Endodermal cell (in vitro differentiated cells): ENCODE results near the gene PLAGL2. TPM values are rescaled to one million over a fixed set of nuclear protein-coding genes. Genes with fewer than 3 reads are reported as not detected.
A peak's percentile ranks its signal among the peaks of the same experiment; 100 is the strongest.
"Not testable (repeated sequence)": the region's sequence is repeated elsewhere in the genome, so short reads cannot be mapped to it uniquely, and the experiment has no call there.

ENCODE experiments used
- DNase-seq: peaks from one replicate; pipeline ENCODE4 v3.0.0-alpha.2; 2017
- H3K27ac ChIP-seq: 2 replicates; pipeline ENCODE4 v1.5.1; 2013; ENCODE audit warnings: mild to moderate bottlenecking, low read depth, low read length, moderate library complexity
- H3K27me3 ChIP-seq: 2 replicates; pipeline ENCODE4 v1.6.1; 2013; ENCODE audit warnings: mild to moderate bottlenecking, low read length, moderate library complexity; ENCODE audit not compliant: insufficient read depth, control insufficient read depth, poor library complexity, severe bottlenecking
- H3K36me3 ChIP-seq: 2 replicates; pipeline ENCODE4 v1.7.0; 2013; ENCODE audit warnings: mild to moderate bottlenecking, low read length, moderate library complexity; ENCODE audit not compliant: control insufficient read depth, insufficient read depth
- H3K4me1 ChIP-seq: one replicate; pipeline ENCODE4 v1.7.0; 2013; ENCODE audit warnings: low read length; ENCODE audit not compliant: control insufficient read depth, insufficient read depth
- H3K4me3 ChIP-seq: 2 replicates; pipeline ENCODE4 v1.5.1; 2013; ENCODE audit warnings: mild to moderate bottlenecking, low read length, moderate library complexity
- H3K9ac ChIP-seq: 2 replicates; pipeline ENCODE4 v1.6.1; 2013; ENCODE audit warnings: mild to moderate bottlenecking, low read length, moderate library complexity; ENCODE audit not compliant: poor library complexity, severe bottlenecking; ENCODE audit errors: extremely low read depth
- H3K9me3 ChIP-seq: 2 replicates; pipeline ENCODE4 v1.6.1; 2013; ENCODE audit warnings: mild to moderate bottlenecking, low read length, moderate library complexity; ENCODE audit not compliant: control insufficient read depth
- H3K27ac Mint-ChIP-seq: 2 replicates; pipeline ENCODE4 v1.8.0; 2020; ENCODE audit warnings: mixed read lengths
- H3K27me3 Mint-ChIP-seq: 2 replicates; pipeline ENCODE4 v1.8.0; 2021; ENCODE audit warnings: mild to moderate bottlenecking, mixed read lengths; ENCODE audit not compliant: insufficient read depth
- H3K36me3 Mint-ChIP-seq: 2 replicates; pipeline ENCODE4 v1.8.0; 2020; ENCODE audit warnings: low read depth, mixed read lengths
- H3K4me1 Mint-ChIP-seq: 2 replicates; pipeline ENCODE4 v1.8.0; 2020; ENCODE audit warnings: mixed read lengths
- H3K4me3 Mint-ChIP-seq: 2 replicates; pipeline ENCODE4 v1.8.0; 2020; ENCODE audit warnings: mild to moderate bottlenecking, moderate library complexity, mixed read lengths
- H3K9me3 Mint-ChIP-seq: 2 replicates; pipeline ENCODE4 v1.8.0; 2020; ENCODE audit warnings: mild to moderate bottlenecking, mixed read lengths
- WGBS, 2 experiments: methylation state at CpG; one replicate each; pipeline versions ENCODE4 v1.1.5 to v1.1.7; 2013; ENCODE audit warnings: missing lambda C conversion rate in 2 of 2, mixed read lengths in 1 of 2; ENCODE audit not compliant: insufficient coverage in 1 of 2, insufficient read length in 1 of 2; 5-methylcytosine and 5-hydroxymethylcytosine counted together
- total RNA-seq, 2 donors: library from RNA; stranded (reverse); fragmentation: NEBNext Ultra II Directional in 1 of 2; extraction: Animal tissue kit (Norgen Biotek cat#: 25700) in 1 of 2; gene quantifications; 2 replicates in 1 of 2; 3 replicates in 1 of 2; pipeline ENCODE4 v1.2.1, GENCODE V29; 2021
- TF ChIP-seq, protein P1 (sequence below): fragments of 200-600 bp; sonication (generic); conservative IDR thresholded peaks from 2 replicates; pipeline ENCODE4 v1.5.0; 2021; ENCODE audit warnings: antibody characterized with exemption, mild to moderate bottlenecking

PLAGL2 gene
- total RNA-seq, 2 donors from 2014 or later, result 25.5 to 34.5 TPM

GRCh38 chr20:32181606-32182005 is 25.9 kb downstream of the PLAGL2 start:
- WGBS, 2 experiments, result 100% methylated on average over 2 of the region's 2 CpGs
- Mint-ChIP-seq H3K36me3 (peaks cover 8% of the 10 kb centered on the region), H3K4me1 (no peaks in the 10 kb centered on the region), H3K9me3 (peaks cover 7% of the 10 kb centered on the region), H3K4me3 (no peak overlapping the region), H3K27me3 (peaks cover 2% of the 10 kb centered on the region), H3K27ac (no peak overlapping the region)
- H3K4me3 ChIP-seq, result no peak overlapping the region
- H3K36me3 ChIP-seq, result no peaks in the 10 kb centered on the region
- no peaks in the 10 kb centered on the region for H3K4me1 ChIP-seq
- H3K9me3 ChIP-seq, result no peaks in the 10 kb centered on the region
- no peaks in the 10 kb centered on the region for H3K27me3 ChIP-seq
- TF ChIP-seq, protein P1, sequence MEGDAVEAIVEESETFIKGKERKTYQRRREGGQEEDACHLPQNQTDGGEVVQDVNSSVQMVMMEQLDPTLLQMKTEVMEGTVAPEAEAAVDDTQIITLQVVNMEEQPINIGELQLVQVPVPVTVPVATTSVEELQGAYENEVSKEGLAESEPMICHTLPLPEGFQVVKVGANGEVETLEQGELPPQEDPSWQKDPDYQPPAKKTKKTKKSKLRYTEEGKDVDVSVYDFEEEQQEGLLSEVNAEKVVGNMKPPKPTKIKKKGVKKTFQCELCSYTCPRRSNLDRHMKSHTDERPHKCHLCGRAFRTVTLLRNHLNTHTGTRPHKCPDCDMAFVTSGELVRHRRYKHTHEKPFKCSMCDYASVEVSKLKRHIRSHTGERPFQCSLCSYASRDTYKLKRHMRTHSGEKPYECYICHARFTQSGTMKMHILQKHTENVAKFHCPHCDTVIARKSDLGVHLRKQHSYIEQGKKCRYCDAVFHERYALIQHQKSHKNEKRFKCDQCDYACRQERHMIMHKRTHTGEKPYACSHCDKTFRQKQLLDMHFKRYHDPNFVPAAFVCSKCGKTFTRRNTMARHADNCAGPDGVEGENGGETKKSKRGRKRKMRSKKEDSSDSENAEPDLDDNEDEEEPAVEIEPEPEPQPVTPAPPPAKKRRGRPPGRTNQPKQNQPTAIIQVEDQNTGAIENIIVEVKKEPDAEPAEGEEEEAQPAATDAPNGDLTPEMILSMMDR, result no peak
- H3K27ac ChIP-seq, result no peak overlapping the region
- DNase-seq, result no peak
- no peak overlapping the region for H3K9ac ChIP-seq

DNA sequence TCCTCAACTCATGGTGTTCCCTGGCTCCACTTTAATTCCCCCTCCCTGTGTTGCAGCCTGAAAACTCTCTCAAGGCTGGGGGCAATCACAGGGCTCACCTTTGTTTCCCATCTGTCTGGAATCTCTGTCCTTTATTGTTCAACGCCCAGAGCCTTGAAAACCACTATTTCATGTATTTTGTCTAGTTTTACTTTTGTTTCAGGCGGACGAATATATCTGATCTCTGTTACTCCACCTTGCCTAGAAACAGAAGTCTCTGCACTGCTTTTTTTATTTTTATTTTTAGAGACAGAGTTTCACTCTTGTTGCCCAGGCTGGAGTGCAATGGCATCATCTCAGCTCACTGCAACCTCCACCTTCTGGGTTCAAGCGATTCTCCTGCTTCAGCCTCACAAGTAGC is 27.6 kb downstream of the PLAGL2 start:
- no peak overlapping the region for H3K4me3 Mint-ChIP-seq
- Histone ChIP-seq H3K36me3 (no peaks in the 10 kb centered on the region), H3K27ac (no peak overlapping the region), H3K9me3 (no peaks in the 10 kb centered on the region), H3K27me3 (no peaks in the 10 kb centered on the region), H3K4me1 (no peaks in the 10 kb centered on the region), H3K9ac (no peak overlapping the region), H3K4me3 (no peak overlapping the region)
- 92 to 93% methylated on average over 4 of the region's 4 CpGs for WGBS, 2 experiments
- peaks cover 10% of the 10 kb centered on the region for H3K9me3 Mint-ChIP-seq
- no peak overlapping the region for H3K27ac Mint-ChIP-seq
- TF ChIP-seq, protein P1, result no peak
- DNase-seq, result peak; percentile 20
- peaks cover 2% of the 10 kb centered on the region for H3K27me3 Mint-ChIP-seq
- H3K4me1 Mint-ChIP-seq, result no peaks in the 10 kb centered on the region
- peaks cover 6% of the 10 kb centered on the region for H3K36me3 Mint-ChIP-seq

- H3K9me3 ChIP-seq, result no peaks in the 10 kb centered on the region
- H3K9ac ChIP-seq, result no peak overlapping the region
- no peak overlapping the region for H3K27ac ChIP-seq
- no peaks in the 10 kb centered on the region for H3K36me3 ChIP-seq
- H3K4me3 ChIP-seq, result no peak overlapping the region
- no peaks in the 10 kb centered on the region for H3K27me3 ChIP-seq
- Mint-ChIP-seq H3K4me1 (no peaks in the 10 kb centered on the region), H3K36me3 (peaks cover 6% of the 10 kb centered on the region), H3K27me3 (peaks cover 2% of the 10 kb centered on the region), H3K9me3 (peaks cover 14% of the 10 kb centered on the region), H3K27ac (no peak overlapping the region), H3K4me3 (no peak overlapping the region)
- TF ChIP-seq, protein P1, result no peak
- no peaks in the 10 kb centered on the region for H3K4me1 ChIP-seq
- 77 to 94% methylated on average over 2 of the region's 2 CpGs for WGBS, 2 experiments
- no peak for DNase-seq
Measured at GRCh38 chr20:32179515-32179914, 28.0 kb downstream of the PLAGL2 start.

GRCh38 chr20:32177696-32178095 is 29.8 kb downstream of the PLAGL2 start:
- not testable (repeated sequence) for H3K4me1 ChIP-seq, H3K4me1 Mint-ChIP-seq, H3K27ac ChIP-seq, H3K9me3 ChIP-seq, H3K27me3 ChIP-seq, DNase-seq, H3K27me3 Mint-ChIP-seq, H3K4me3 ChIP-seq, H3K36me3 Mint-ChIP-seq, H3K27ac Mint-ChIP-seq, H3K36me3 ChIP-seq, H3K9ac ChIP-seq, H3K4me3 Mint-ChIP-seq
- H3K9me3 Mint-ChIP-seq, result peaks cover 21% of the 10 kb centered on the region
- WGBS, 2 experiments, result 94 to 98% methylated on average over 5 to 7 of the region's 7 CpGs
